NCI-H1436 (cell line): ENCODE data around the gene MPP2.
"Not testable (repeated sequence)": the region's sequence is repeated elsewhere in the genome, so short reads cannot be mapped to it uniquely, and the experiment has no call there.

Experiments used
- DNase-seq: peaks from one replicate; lab custom pipeline; 2025; lab: John Stamatoyannopoulos, UW

MPP2 gene

DNA sequence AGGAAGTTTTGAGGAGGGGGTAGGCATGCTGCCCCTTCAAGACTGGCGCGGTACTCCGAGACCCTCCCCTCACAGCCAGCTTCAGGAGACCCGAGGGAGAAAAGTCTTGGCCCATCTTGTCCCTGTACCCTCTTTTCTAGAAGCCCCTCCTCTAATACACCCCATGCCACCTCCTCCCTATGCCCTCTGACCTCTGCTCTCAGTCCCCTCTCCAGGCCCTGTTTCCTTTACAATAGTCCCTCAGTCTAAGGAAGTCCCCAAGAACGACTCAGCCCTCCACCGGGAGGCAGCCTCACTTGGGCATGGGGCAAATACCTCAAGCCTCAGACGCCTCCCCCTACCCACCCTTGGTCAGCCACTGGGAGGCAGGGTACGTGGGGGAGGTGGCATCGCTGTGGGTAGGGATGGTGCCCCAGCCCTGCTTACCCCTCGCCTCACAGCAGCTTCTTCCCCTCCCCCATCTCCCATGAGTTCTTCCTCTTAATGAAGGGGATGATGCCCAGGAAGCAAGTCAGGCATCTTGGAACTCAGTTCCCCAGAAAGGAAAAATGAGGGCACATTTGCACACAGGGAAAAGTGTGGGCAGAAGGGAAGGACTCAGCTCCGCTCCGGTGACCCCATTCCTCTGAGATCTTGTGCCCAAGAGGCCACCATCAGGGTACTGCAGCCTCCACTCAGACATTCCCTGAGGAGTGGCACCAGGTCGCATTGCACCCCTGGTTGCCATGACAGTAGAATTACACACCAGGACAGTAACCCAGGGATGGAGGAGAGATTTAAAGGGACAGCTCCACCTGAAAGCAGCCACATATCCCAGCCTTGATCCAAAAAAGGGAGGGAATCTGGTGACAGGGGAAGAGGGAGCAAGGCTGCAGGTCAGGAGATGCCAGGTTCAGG lies 6.2 kb downstream of the MPP2 start:
- no peak for DNase-seq

DNA sequence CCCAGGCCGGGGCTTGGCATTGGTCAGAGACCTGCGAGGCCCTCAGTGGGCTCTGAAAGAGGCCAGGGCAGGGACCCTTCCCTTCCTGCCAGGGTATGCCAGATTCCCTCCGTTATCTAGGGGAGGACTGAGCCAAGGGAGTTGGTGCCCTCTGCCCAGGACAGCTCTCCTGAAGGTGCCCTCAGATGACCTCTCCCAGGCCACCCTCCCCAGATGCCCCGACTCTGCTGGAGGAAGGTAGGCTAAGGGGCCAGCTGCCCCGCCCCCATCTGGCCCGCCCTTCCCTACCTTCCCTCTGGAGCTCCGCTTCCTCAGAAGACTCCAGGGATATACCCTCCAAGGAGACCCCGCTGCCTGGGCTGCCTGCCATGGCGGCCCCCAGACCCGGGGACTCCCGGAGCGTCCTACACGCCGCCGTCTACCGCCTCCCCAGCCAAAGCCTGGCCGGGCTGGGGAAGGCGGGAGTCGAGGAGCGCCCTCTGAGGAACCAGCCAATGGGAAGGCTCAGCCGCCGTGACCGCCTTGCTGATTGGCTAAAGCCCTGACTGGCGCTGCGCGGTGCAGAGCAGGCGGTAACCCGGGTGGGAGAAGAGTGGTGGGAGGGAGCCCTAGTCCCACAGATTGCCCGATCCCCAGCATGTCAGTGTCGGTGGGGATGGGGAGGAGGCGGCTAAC lies 7.0 kb downstream of the MPP2 start:
- DNase-seq = peak; percentile 92

DNA sequence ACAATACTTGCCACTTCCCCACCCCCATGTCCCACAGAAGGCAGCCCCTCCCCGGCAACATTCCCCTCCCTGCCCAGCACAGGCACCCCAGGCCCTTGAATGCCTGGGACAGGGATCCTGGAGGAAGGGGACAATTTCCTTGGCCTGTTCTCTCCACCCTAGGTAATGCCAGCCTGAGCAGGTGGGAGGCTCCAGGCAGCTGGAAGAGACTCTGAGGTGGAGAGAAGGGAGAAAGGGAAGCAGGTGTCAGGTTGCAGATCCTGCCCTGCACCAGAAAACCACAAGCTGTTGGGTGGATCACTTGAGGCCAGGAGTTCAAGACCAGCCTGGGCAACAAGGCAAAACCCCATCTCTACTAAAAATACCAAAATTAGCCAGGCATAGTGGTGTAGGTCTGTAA lies 8.9 kb downstream of the MPP2 start:
- DNase-seq = no peak

DNA sequence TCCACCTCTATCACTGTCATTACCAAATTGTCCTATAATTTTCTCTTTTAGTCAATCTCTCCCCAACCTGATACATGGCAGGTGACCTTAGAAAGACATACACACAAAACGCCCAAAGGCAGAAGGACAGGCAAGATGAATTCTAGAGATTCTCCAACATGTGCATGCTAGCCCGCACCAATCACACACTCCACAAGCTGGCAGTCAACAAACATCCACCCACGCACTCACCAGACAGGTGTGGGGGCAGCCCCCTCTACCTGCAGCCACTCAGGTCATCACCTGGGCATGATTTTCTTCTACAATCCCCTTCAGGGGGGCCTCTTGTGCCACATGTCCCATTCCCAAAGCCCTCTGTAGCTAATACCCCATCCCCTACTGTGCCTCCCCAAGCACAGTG lies 9.5 kb downstream of the MPP2 start:
- DNase-seq = no peak

DNA sequence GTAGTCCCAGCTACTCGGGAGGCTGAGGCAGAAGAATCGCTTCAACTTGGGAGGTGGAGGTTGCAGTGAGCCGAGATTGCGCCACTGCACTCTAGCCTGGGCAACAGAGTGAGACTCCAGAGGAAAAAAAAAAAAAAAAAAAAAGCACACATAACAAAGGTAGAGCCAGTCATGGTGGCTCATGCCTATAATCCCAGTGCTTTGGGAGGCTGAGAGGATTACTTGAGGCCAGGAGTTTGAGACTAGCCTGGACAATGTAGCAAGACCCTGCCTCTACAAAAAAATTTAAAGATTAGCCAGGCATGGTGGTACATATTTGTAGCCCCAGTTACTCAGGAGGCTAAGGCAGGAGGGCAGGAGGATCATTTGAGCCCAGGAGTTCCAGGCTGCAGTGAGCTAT lies 12.8 kb downstream of the MPP2 start:
- not testable (repeated sequence) for DNase-seq

DNA sequence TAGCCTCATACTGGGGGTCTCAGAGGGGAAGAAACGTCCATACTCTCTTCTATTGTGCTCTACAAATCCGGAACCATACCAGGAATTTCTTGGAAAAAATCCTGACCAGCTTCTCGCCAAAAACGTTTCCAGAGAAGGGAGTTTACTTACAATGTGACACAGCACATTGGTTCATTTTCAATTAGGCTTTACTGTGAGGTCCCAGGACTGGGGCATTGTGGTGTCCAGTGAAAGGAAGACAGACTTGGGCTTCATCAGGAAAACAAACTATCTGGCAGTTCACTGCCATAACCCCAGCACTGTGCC lies 14.7 kb downstream of the MPP2 start:
- DNase-seq = no peak

DNA sequence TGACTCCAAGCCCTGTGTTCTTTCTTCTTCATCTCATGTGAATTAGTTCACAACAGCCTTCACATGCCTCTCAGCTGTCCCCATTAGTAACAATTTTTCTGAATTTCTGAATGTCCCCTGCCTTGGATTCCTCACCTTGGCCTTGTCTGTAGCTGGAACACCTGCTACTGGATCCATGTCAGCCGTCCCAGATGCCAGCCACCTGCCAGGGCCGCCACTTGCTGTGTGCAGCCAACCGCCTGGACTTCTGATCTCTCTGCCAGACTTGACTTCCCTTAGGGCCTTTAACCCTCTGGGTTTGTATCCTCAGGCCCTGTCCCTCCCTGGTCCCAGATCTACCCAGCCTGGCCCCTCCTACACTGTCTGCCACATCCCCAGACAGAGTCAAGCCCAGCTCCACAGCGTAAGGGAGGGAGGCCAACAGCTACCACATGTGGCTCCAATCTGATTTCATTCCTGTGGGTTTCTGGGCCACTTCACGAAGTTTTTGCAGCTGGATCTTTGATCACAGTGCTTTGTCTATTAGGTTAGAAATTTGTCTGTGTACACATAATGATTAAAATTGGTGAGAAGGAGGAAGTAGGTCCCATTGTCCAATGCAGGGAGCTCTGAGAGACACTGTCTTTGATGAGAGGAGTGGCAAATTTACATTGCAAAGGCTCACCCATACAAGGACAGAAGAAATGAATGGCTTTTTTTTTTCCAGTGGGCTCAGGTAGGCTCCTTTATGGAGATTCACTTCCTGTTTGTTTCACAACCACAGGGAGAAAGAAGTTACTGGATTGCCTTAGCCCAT lies 15.3 kb downstream of the MPP2 start:
- no peak for DNase-seq

DNA sequence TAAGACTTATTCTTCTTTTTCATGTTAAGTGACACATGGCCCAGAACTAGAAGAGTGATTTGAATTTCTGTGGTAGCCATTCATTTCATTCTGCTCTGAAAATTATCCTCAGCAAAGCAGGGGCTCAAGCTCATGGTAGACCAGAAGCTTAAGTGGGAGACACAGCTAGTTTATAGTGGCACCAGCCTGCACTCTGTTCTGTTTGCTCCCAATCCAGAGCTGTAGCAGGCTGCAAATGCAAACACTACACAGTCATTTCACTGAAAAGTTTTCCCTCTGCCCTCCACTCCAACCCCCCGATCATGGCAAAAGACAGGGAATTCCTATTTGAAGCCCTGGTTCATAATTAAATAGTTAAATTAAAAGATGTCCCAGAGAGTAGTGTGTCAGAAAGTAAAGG lies 17.1 kb downstream of the MPP2 start:
- DNase-seq = no peak

DNA sequence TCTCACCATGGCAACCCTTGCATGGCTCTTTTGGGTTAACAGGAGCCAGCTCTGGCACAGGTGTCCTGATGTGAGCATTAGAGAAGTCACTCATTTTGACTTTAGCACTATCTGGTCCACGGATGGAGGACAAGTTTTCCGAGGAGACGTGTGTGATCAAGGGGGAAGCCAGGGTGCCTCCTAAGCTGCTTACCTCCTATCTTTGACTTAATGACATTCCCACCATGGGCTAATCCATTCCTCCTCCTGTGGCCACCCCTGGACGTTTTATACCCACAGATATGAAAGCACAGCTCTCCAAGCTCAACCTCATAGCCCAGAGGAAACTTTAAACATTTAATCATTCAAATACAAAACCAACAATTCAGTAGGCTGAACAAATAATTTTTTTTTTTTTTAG lies 18.8 kb downstream of the MPP2 start:
- DNase-seq = no peak

DNA sequence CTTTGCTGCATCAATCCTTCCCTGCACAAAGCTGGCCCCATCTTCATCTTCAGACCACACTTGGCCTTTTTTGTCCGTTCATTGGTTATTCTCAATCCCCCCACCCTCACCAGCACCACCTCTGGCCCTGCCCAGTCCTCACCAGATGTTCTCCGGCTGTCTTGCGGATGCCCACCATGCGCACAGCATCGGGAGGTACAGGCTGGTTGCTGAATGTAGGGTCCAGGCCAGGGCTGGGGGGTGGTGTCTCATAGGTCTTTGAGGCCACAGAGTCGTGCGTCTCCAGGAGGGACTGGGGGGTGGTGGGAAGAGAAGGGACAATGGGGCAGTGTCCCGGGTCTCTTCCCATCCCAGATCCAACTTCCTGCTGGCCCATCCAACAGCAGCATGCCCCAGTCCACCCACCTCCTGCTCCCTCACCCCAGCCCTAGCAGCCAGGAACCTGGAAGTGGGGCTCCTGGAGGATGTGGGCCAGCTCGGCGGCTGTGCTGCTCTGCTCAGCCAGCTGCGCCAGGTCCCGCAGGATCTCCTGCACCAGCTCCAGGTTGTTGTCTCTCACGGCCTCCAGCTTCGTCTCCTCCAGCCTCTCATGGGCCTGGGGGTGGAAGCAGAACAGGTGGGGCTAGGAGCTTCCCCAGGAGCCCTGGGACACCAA lies 24.4 kb downstream of the MPP2 start:
- DNase-seq = no peak

DNA sequence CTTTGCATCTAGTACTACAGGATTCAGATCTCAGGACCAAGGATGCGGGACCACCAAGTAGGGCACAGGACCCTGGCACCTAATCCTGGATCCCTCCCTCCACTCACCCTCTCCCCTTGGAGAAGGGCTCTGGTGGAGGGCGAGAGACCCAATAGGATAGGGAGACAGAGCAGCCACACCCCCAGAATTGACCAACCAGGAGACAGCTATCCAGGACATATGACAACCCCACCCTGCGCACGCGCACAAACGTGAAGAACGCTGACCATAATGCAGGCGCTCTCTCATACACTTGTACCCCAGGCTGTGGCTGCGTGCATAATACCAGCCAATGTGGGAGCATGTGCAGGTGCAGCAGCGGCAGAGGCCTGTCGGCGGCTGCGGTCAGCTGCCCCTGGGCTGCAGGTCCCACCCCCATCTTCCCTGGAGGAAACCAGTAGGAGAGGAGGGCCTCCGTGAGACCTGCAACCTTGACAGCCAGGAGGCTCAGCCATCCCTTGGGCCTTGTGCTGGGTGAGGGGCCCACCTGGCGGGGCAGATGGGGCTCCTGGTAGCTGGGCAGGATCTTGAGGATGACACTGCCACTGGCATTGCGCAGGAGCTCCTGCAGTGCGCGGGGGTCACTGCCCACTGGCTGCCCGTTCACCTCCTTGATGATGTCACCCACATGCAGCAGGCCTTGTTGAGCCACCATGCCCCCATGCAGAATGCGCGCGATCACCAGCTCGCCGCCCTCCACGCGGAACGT lies 25.4 kb downstream of the MPP2 start:
- DNase-seq = no peak

DNA sequence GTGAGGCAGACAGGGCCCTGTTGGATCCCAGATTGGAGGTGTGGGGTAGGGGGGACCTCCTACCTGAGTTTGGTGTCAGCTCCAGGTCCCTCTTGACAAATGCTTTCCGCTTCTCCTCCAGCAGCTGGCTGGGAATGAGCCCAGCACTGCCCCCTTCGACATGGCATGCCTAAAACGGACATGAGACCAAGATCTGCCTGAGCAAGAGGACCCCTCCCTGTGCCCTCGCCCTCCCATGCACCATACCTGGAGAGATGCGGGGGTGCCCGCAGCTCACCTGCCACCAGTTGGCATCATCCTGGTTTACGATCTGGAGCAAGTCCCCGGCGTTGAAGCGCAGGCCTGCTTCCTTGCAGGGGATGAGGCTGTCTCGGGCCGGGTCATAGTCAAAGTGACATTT lies 26.2 kb downstream of the MPP2 start:
- no peak for DNase-seq

DNA sequence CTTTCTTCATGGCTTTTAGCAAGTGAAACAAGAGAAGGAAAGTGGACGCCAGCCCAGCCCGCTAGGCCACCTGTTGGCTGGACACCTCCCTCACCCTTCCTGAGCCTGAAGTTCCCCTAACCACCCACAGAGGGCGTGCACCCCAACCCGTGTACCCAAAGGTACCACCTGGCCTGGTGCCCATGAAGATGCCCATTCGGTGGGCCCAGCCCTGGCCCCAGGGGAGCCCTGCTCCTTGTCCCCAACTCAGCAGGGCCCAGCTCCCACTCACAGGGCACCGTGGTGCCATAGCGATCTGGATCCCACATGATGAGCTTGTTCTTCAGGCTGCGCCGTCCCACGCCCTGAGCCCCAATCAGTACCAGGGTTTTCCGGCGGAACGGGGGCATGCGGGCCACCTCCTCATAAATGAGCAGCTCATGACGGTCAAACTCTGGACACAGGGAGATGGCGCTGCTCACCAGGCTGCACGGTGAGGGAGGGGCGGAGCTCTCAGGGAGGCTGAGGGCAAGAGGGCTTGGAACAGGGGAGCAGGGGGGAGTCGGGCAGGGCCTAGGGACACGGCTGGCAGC lies 26.8 kb downstream of the MPP2 start:
- DNase-seq = peak; percentile 27

DNA sequence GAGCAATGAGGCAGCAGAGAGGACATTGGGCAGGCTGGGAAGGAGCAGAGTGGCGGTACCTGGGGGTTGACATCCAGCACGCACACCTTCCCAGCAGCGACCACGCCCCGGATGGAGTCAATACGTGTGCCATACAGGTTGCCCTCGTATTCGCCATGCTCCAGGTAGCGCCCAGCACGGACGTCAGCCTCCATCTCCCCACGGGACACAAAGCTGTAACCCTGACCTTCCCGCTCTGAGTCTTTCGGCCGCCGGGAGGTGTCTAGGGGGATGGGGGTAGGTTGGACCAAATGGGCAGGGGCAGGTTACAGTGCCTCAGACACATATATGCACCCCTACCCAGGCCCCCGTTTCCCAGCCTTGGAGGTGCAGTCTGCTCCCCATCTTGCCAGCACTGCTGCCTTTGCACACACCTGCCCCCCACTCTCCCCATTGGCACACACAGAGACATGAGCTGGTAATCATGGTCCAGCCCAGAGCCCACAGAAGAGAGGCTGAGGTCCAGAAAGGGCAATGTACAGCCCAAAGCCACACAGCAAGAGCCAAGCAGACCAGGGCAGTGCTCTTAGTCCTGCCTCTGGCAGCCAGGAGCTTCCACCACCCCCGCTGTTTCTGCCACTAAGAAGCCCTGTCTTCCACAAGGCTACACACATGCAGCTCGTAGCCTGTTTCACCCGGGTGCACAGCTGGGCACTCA lies 27.5 kb downstream of the MPP2 start:
- DNase-seq = no peak

DNA sequence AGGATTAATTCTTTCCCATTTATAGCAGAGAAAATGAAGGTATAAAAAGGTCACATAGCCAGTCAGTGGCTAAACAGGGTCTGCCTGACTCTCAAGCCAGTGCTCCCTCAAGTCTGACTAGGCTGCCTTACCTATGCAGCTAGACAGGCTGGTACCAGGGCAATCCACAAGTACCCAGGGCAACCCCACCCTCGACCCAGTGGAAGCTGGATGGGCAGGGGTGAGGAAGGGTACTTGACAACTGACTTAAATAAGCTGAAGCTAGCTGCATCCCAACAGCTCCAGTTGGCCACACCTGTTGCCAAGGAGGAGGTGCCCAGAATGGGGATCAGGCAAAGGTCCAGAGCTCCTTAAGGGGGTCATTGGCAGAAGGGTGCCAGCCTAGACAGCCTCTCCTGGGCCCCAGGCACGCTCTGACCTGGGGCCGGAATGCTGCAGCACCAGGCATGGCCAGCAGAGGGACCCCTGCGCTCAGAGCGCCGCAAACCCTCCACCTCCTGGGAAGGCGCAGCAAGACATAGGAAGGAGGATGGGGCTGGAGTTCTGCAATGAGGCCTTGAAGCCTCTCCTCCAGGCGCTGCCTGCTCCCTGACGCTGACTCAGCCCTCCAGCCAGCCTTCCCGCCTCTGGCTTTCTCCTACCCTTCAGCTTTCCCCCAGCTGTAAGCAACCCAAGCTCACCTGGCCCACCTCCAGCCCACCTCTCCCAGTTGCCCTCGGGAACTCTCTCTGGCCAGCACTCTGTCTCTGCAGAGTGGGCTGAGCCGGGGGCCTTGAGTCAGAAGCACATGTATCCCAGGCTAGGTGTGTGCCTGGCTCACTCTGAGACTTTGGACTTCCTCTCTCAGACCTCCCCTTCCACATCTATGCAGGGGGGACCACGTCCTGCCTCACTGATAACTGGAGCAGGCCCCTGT lies 28.8 kb downstream of the MPP2 start:
- DNase-seq = peak; percentile 45

DNA sequence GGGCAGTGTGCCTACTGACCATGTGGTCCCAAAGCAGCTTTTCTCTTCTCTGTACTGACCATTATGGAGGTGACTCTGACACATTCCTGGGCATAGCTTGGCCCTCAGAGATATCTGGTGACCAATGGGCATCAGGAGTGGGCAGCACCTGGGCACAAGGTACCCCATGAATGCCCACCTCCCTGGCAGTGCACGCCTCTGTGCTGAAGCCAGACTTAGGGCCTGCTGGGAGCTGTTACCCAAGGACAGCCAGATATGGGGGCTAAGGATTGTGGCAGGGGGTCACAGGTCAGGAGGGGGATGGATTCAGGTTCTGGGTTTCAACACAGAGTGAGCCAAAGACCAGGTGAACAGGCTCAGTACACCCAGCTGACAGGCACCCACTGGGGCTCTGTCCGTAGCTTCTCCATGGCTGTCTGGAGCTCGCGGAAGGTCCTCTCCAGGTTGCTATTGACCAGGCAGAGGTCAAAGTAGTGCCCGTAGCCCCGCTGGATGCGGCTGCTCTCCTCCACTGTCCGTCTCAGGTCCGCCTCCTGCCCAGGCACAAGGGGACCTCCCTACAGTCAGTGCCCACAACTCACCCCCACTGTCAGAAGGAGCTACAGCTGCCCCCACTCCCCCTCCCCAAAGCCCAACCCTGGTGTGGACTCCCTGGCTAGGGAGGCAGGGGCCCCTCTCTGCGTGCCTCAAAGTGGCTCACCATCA lies 29.7 kb downstream of the MPP2 start:
- no peak for DNase-seq

DNA sequence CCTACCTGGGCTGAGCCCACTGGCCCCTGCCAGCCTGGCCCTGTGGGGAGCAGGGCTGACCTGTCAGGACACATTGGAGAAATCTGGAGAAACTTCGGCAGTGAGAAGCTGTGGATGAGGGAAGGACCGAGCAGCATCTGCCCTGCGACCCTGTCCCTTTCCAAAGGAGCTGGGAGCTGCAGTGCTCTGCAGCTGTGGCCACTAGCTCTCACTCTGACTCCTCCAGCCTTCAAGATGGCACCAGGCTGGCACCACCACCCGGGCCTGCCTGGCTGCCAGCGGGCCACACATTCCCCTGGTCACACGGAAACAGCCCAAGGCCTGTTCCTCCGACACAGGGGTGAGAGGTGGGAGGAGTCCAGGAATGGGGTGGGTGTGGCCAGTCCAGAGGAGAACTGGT lies 30.3 kb downstream of the MPP2 start:
- no peak for DNase-seq

DNA sequence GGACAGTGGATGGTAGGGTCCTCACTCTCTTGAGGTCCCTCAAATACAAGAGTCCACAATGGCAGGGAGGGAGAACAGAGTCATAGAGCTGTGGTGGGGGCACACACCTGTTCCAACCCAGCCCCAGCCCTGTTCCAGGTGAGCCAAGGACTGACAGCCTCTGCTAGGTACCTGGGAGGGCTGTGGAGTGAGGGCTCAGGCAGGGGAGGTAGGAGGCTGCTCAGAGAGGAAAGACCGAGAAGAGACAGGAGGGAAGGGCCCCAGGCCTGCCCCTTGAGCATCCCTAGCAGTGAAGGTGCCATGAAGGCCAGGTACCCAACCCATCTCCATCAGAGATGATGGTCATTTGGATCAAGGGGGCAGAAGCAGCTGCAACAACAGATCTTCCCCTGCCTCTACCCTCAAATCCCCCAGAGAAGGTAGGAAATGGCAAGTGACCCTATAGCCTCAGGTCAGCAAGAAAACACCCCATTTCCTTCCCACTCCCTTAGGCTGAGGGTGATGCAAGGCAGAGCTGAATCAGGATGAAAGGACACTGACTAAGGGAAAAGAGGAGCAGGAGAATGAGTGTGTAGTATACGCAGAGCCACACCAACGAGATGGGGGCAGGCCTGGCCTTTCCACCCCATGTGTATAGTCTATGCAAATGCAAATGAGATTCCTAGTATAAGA lies 31.7 kb downstream of the MPP2 start:
- DNase-seq = no peak
